HG02588 (cell line): ENCODE data around the gene STRADA.
"Not testable (repeated sequence)": the region's sequence is repeated elsewhere in the genome, so short reads cannot be mapped to it uniquely, and the experiment has no call there.

Experiments
- ATAC-seq: cut with Tn5 transposase; IDR thresholded peaks from one replicate; pipeline ENCODE4 v1.9.1; 2021; ENCODE audit warnings: mild to moderate bottlenecking, moderate library complexity; ENCODE audit not compliant: unreplicated experiment

Gene STRADA

GRCh38 chr17:63758428-63758827, 16.8 kb upstream of the STRADA start:
- ATAC-seq = no peak

- ATAC-seq = no peak
Measured at GRCh38 chr17:63754046-63754445, 12.4 kb upstream of the STRADA start.

GRCh38 chr17:63753215-63753614, 11.6 kb upstream of the STRADA start:
- ATAC-seq = no peak

- ATAC-seq = no peak
Measured at GRCh38 chr17:63752707-63753106, 11.1 kb upstream of the STRADA start.

- ATAC-seq = no peak
Measured at GRCh38 chr17:63751806-63752205, 10.2 kb upstream of the STRADA start.

- ATAC-seq = peak; percentile 20
Measured at GRCh38 chr17:63741143-63741407, 524 bp downstream of the STRADA start.

GRCh38 chr17:63740464-63741142, 996 bp downstream of the STRADA start:
- no peak for ATAC-seq

- ATAC-seq = no peak
Measured at GRCh38 chr17:63735691-63736090, 5.9 kb downstream of the STRADA start.

- ATAC-seq = no peak
Measured at GRCh38 chr17:63722403-63722802, 19.2 kb downstream of the STRADA start.

GRCh38 chr17:63720194-63720593, 21.4 kb downstream of the STRADA start:
- not testable (repeated sequence) for ATAC-seq

GRCh38 chr17:63718988-63719387, 22.6 kb downstream of the STRADA start:
- no peak for ATAC-seq

GRCh38 chr17:63716426-63716825, 25.2 kb downstream of the STRADA start:
- no peak for ATAC-seq

- no peak for ATAC-seq
Measured at GRCh38 chr17:63714550-63715277, 26.9 kb downstream of the STRADA start.

GRCh38 chr17:63709110-63709509, 32.5 kb downstream of the STRADA start:
- ATAC-seq = no peak

GRCh38 chr17:63707151-63707550, 34.4 kb downstream of the STRADA start:
- no peak for ATAC-seq

- no peak for ATAC-seq
Measured at GRCh38 chr17:63706336-63707082, 35.1 kb downstream of the STRADA start.

GRCh38 chr17:63705657-63706056, 35.9 kb downstream of the STRADA start:
- no peak for ATAC-seq

- no peak for ATAC-seq
Measured at GRCh38 chr17:63704836-63705235, 36.8 kb downstream of the STRADA start.

GRCh38 chr17:63704259-63704576, 37.4 kb downstream of the STRADA start:
- ATAC-seq = no peak

GRCh38 chr17:63703556-63704258, 37.9 kb downstream of the STRADA start:
- ATAC-seq = no peak

- no peak for ATAC-seq
Measured at GRCh38 chr17:63703029-63703428, 38.6 kb downstream of the STRADA start.

- no peak for ATAC-seq
Measured at GRCh38 chr17:63702721-63703015, 38.9 kb downstream of the STRADA start.
